HG03159 (cell line): ENCODE results near the gene CYP2U1.
"Not testable (repeated sequence)": the region's sequence is repeated elsewhere in the genome, so short reads cannot be mapped to it uniquely, and the experiment has no call there.

ENCODE experiments used
- ATAC-seq: cut with Tn5 transposase; IDR thresholded peaks from one replicate; pipeline ENCODE4 v1.9.1; 2021; ENCODE audit warnings: mild to moderate bottlenecking, moderate library complexity; ENCODE audit not compliant: unreplicated experiment

The CYP2U1 gene

GRCh38 chr4:107917500-107917899, 13.8 kb upstream of the CYP2U1 start:
- no peak for ATAC-seq

DNA sequence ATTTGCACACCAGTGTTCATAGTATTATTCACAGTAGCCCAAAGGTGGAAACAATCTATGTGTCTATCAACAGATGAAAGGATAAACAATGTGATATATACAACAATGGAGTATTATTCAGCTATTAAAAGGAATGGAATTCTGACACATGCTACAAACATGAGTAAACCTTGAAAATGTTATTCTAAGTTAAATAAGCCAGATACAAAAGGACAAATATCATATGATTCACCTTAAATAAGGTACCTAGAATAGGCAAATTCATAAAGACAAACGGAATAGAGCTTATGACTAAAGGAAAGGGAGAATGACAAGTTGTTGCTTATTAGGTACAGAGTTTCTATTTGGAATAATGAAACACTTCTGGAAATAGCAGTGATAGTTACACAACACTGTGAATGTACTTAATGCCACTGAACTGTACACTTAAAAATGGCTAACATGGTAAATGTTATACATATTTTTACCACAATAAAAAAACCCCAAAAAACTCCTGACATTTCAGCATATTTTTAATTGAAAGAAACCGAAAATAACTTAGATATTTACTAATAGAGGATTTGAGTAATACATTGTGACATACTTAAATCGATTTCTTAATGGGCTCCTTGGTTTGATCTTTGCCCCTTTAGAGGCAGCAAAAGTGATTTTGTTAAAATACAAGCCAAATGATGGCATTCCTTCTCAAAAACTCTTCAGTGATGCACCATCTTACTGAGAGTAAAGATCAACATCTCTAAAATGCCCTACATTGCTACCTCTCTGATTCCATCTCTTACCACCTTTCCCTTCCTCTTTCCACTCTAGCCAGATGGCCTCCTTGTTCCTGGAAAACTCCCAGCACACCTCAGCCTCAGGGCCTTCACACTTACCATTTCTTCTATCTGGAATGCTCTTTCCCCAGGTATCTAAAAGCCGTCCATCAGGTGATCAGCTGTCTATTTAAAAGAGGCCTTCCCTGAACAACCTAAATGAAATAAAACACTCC, 8.6 kb upstream of the CYP2U1 start:
- no peak for ATAC-seq

- not testable (repeated sequence) for ATAC-seq
Observed at GRCh38 chr4:107925713-107926112, 5.6 kb upstream of the CYP2U1 start.

DNA sequence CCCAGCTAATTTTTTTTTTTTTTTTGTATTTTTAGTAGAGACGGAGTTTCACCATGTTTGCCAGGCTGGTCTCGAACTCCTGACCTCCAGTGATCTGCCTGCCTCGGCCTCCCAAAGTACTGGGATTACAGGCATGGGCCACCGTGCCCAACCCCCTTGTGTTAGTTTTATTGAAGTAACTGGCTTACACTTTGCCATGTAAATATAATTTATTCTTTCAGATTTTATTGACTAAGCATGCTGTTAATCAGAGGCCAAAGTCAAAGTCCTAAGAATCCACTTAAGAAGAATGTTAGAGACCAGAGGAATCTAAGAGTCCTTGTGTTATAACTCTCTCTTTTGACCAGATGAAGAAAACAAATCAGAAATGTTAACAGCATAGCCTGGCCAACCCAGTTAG, 4.5 kb upstream of the CYP2U1 start:
- ATAC-seq, result not testable (repeated sequence)

- ATAC-seq, result peak; percentile 25
Observed at GRCh38 chr4:107931775-107932321, 499 bp downstream of the CYP2U1 start.

DNA sequence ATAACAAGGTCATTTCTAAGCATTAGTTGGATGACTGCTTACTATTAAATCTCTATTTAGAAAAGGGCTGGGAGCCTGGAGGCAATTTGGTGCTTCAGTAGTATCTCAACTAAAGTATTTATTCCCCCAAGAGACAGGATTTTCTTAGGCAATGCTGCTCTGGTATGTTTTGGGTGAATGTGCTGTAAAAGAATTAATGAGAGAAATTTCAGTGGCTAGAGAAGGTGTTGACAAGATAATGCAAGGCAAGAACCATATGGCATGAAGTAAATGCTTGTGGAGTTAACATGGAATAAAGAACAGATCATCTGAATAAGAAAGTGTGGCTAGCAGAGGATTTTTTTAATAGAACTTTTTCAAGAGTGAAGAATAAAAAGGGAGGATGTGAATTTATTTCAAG, 3.9 kb downstream of the CYP2U1 start:
- no peak for ATAC-seq

- peak; percentile 57 for ATAC-seq
Observed at GRCh38 chr4:107937040-107937439, 5.7 kb downstream of the CYP2U1 start.

DNA sequence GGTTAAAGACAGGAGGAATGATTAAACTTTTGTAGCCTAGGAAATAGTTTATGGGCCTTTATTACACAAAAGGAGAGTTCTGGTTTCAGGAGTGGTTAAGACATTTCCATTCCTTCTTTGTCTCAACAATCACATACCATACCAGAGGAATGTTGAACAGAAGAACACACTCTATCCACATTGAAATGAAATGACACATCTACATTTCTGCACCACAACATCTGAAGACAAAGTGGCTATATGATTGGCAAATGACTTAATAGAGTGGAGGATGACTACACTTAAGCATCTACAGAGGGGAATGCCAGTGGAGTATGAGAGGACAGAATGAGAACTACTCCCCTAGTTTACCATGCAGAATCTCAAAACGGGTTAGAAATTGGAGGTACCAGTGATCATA, 8.0 kb downstream of the CYP2U1 start:
- no peak for ATAC-seq

DNA sequence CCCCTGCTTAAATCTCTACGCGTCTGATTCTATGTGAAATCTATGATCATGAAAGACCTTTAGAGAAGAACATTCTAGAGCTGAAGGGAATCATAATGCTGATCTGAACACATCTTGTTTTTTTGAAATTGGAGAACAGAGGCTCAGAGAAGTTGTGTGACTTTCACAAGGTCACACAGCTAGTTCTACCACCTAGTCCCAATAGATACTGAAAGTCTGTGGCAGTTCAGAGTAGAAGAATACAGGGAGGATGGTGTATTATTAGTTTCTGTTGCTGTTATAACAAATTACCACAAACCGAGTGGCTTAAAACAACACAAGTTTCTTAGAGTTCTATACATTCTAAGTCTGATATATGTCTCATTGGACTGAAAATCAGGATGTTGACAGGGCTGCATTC, 14.5 kb downstream of the CYP2U1 start:
- no peak for ATAC-seq

DNA sequence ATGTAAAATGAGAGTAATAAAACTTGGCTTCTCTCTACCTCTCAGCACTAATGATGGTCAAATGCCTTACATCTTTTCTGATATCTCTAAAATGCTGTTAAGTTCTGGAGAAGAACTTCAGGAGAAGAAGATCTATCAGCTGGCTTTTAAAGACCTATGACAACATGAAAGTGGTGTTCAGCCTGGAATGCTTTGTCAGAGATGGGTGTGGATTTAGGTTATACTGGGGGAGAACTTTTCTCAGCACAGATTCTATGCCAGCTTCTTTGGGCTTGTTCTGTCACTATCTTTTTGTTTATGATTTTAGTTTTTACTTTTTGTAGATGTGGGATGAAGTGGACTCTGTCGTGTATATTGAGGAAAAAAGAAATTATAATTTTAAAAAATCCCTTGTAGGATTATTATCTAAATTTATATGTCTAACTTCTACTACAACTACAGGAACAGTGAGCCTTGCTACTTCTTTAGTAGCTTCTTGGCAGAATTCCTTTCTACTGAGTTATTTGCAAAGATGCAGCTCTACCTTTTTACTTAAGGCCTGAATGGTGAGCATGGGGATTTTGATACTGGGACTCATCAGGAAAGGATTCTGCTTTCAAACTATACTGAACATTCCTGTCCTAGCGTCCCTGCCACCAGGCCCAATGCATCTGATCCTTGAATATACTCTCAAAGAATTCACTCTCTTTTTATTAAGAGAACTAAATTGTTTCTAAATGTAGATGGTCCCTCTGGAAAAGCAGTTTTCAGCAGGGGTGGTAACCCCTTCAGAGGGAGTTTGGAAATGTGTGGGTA, 19.6 kb downstream of the CYP2U1 start:
- no peak for ATAC-seq

DNA sequence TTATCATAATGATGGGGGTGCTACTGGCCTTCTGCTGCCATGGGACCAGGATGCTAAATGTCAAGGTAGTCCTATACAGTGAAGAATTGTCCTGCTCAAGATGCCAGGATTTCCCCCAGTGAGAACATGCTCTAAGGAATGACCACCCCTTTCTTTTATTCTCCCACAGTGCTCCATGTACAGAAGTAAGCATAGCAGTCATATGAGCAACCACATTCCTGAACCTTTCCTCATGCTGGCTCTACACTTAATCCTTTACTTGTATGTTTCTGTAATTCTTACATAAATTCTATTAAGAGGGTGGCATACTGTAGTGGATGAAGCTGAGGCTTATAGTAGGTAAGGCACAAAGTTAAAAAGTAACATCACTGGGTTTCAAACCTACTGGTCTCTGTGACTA, 20.2 kb downstream of the CYP2U1 start:
- no peak for ATAC-seq

- ATAC-seq, result no peak
Observed at GRCh38 chr4:107956011-107956410, 24.7 kb downstream of the CYP2U1 start.

DNA sequence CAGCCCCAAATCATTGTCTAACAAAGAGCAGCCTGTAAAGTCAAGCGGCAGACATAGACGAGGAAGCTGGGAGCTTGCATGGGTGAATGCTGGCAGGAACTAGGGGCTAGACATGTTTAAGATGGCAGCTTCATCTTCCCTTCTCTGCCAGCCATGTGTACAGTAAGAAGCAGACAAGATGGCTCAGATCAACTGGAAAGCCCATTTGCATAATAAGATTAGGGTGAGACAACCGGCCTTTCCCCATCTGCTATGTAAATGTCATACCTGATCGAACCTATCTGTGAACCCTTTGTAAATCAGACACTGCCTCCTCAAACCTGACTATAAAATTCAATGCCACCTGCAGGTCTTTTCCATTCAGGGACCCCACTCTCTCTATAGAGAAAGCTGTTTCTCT, 35.6 kb downstream of the CYP2U1 start:
- ATAC-seq, result no peak

GRCh38 chr4:107967519-107967918, 36.2 kb downstream of the CYP2U1 start:
- ATAC-seq, result not testable (repeated sequence)

DNA sequence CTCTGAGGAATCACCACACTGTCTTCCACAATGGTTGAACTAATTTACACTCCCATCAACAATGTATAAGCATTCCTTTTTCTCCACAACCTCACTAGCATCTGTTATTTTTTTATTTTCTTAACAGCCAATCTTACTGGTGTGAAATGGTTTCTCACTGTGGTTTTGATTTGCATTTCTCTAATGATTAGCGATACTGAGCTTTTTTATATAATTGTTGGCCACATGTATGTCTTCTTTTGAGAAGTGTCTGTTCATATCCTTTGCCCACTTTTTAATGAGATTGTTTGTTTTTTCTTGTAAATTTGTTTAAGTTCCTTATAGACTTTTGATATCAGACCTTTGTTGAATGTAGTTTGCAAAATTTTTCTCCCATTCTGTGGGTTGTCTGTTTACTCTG, 36.6 kb downstream of the CYP2U1 start:
- ATAC-seq, result not testable (repeated sequence)

DNA sequence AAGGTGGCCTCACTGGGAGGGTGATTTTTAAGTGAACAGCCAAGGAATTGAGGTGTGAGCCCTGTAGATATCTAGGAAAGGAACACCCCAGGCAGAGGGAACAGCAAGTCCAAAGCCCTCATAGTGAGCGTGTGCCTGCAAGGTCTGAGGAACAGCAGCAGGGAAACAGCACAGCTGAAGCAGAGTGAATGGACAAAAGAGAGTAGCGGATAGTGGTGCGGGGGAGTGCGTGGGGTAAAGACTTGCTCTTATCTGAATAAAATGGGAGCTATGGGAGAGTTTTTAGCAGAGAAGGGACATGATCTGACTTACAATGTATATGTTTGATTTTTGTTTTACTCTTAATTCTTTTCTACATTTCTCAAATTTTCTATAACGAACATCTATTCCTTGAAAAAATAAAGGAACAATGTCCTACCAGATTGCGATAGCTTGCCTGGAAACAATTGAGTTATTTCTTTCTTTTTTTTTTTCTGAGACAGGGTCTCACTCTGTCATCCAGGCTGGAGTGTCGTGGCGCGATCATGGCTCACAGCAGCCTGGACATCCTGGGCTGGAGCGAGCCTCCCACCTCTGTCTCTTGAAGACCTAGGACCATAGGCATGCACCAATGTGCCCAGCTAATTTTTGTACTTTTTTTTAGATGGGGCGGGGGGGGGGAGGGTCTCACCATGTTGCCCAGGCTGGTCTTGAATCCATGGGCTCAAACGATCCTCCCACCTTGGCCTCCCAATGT, 38.9 kb downstream of the CYP2U1 start:
- ATAC-seq, result no peak

DNA sequence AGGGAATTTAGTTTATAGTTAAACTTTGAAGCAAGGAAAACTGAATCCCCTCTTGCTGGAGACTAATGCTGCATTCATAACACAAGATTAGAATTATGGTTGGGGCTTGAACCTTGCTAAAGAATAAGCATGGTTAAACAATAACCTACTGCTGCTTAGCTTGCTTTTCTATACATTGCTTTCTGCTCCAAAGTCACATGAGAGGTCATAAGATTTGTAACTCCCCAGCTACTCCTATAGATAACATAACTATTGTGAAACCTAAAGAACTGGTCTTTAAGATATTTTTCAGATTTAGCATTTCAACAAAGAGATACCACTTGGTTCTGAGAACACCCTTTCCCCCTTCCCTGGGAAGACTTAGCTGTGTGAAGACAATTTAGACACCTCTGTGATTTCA, 41.3 kb downstream of the CYP2U1 start:
- no peak for ATAC-seq

GRCh38 chr4:107974523-107974922, 43.2 kb downstream of the CYP2U1 start:
- no peak for ATAC-seq

DNA sequence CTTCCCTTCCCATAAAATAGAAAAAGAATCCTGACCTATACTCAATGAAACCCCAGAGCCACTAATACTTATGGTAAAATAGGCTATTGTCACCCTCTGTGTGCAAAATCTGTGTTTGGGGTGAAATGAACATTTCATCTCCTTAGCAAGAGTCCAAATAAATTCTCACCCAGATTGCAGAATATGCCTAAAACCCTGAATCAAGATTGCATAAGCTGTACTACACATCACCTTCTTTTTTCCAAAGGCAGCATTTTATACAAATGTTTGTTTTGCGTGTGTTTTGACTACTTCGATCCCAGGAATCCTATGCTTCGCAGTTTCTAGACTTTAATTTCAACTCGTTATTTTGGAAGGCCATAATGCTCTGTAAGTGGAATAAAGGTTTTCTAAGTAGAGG, 46.1 kb downstream of the CYP2U1 start:
- ATAC-seq, result no peak

GRCh38 chr4:107977966-107978705, 46.8 kb downstream of the CYP2U1 start:
- no peak for ATAC-seq
